Nephron progenitor cell (in vitro differentiated cells): ENCODE data around the gene RWDD1.

Experiments used
- DNase-seq: peaks from one replicate; pipeline ENCODE4 v3.0.0; 2021
- H3K27ac Mint-ChIP-seq: 2 replicates; pipeline ENCODE4 v1.8.0; 2021; ENCODE audit warnings: mild to moderate bottlenecking, moderate library complexity, mixed read lengths
- H3K27me3 Mint-ChIP-seq: 2 replicates; pipeline ENCODE4 v1.8.0; 2021; ENCODE audit warnings: mild to moderate bottlenecking, low read depth, mixed read lengths; ENCODE audit not compliant: poor library complexity
- H3K36me3 Mint-ChIP-seq: 2 replicates; pipeline ENCODE4 v1.8.0; 2021; ENCODE audit warnings: low read depth, mixed read lengths
- H3K4me1 Mint-ChIP-seq: 2 replicates; pipeline ENCODE4 v1.8.0; 2021; ENCODE audit warnings: mixed read lengths
- H3K4me3 Mint-ChIP-seq: 2 replicates; pipeline ENCODE4 v1.8.0; 2021; ENCODE audit warnings: mild to moderate bottlenecking, moderate library complexity, mixed read lengths
- H3K9me3 Mint-ChIP-seq: 2 replicates; pipeline ENCODE4 v1.8.0; 2021; ENCODE audit warnings: mild to moderate bottlenecking, moderate library complexity, mixed read lengths
- CTCF ChIP-seq: fragments of 200-600 bp; sonication (generic); IDR thresholded peaks from 2 replicates; pipeline ENCODE4 v1.5.0; 2021; ENCODE audit warnings: antibody characterized with exemption

The RWDD1 gene

GRCh38 chr6:116562019-116562403 lies 9.3 kb upstream of the RWDD1 start:
- no peak overlapping the region for H3K4me3 Mint-ChIP-seq
- no peak overlapping the region for H3K27ac Mint-ChIP-seq
- no peaks in the 10 kb centered on the region for H3K36me3 Mint-ChIP-seq
- H3K27me3 Mint-ChIP-seq: peaks cover 35% of the 10 kb centered on the region
- DNase-seq: no peak
- no peak for TF ChIP-seq CTCF
- peaks cover 7% of the 10 kb centered on the region for H3K4me1 Mint-ChIP-seq
- H3K9me3 Mint-ChIP-seq: no peaks in the 10 kb centered on the region

- Mint-ChIP-seq H3K27ac (no peak overlapping the region), H3K27me3 (peaks cover 36% of the 10 kb centered on the region), H3K9me3 (no peaks in the 10 kb centered on the region), H3K36me3 (no peaks in the 10 kb centered on the region), H3K4me3 (no peak overlapping the region), H3K4me1 (peaks cover 7% of the 10 kb centered on the region)
- DNase-seq: no peak
- no peak for TF ChIP-seq CTCF
Observed at GRCh38 chr6:116562614-116563013, 8.7 kb upstream of the RWDD1 start.

- no peak for DNase-seq
- H3K36me3 Mint-ChIP-seq: no peaks in the 10 kb centered on the region
Observed at GRCh38 chr6:116563830-116564229, 7.5 kb upstream of the RWDD1 start.

DNA sequence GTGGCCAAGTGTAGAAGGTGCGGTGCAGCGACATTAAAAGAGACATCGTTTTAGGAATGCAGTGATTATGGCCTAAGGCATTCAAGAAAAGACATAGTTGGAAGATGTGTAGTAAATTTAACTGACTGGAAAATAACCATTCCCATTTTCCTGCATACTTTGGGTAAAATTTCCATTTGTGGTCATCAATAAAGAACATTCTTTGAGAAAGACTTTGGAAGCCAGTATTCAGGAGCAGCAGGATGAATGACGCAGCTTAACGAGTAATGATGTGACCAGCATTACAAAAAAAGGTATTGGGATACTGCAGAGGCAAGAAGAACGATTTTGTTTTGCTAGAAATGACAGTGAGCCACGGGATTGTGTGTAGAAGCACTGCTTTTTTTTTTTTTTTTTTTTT lies 7.0 kb upstream of the RWDD1 start:
- Mint-ChIP-seq H3K36me3 (no peaks in the 10 kb centered on the region), H3K27me3 (peaks cover 33% of the 10 kb centered on the region), H3K27ac (no peak overlapping the region), H3K9me3 (no peaks in the 10 kb centered on the region), H3K4me3 (no peak overlapping the region), H3K4me1 (peaks cover 7% of the 10 kb centered on the region)
- no peak for TF ChIP-seq CTCF
- no peak for DNase-seq

More at GRCh38 chr6:116563830-116564229, 7.5 kb upstream of the RWDD1 start:
- no peak overlapping the region for H3K4me3 Mint-ChIP-seq
- H3K27ac Mint-ChIP-seq: no peak overlapping the region
- H3K9me3 Mint-ChIP-seq: no peaks in the 10 kb centered on the region
- H3K27me3 Mint-ChIP-seq: peaks cover 38% of the 10 kb centered on the region
- H3K4me1 Mint-ChIP-seq: peaks cover 7% of the 10 kb centered on the region
- no peak for TF ChIP-seq CTCF

GRCh38 chr6:116564921-116565872 lies 6.1 kb upstream of the RWDD1 start:
- Mint-ChIP-seq H3K4me3 (no peak overlapping the region), H3K27ac (no peak overlapping the region), H3K36me3 (no peaks in the 10 kb centered on the region), H3K4me1 (peaks cover 14% of the 10 kb centered on the region), H3K27me3 (peaks cover 33% of the 10 kb centered on the region), H3K9me3 (no peaks in the 10 kb centered on the region)
- no peak for DNase-seq
- TF ChIP-seq CTCF: no peak

- peaks cover 29% of the 10 kb centered on the region for H3K27me3 Mint-ChIP-seq
- no peaks in the 10 kb centered on the region for H3K36me3 Mint-ChIP-seq
- H3K4me1 Mint-ChIP-seq: peaks cover 25% of the 10 kb centered on the region
- no peaks in the 10 kb centered on the region for H3K9me3 Mint-ChIP-seq
- DNase-seq: no peak
- no peak overlapping the region for H3K27ac Mint-ChIP-seq
- TF ChIP-seq CTCF: no peak
- H3K4me3 Mint-ChIP-seq: no peak overlapping the region
Observed at GRCh38 chr6:116568111-116568510, 3.2 kb upstream of the RWDD1 start.
